CD1c-positive myeloid dendritic cell (primary cell): Measurements from ENCODE around the gene PSMC4.

Source experiments
- DNase-seq: peaks from one replicate; pipeline ENCODE4 v3.0.0-alpha.2; 2016; ENCODE audit errors: extremely low spot score

PSMC4 gene

GRCh38 chr19:39993605-39994004 is 22.6 kb downstream of the PSMC4 start:
- DNase-seq = no peak

- DNase-seq = no peak
These were observed 23.4 kb downstream of the PSMC4 start for GRCh38 chr19:39994361-39994760.

- no peak for DNase-seq
These were observed 24.8 kb downstream of the PSMC4 start for GRCh38 chr19:39995794-39996193.

GRCh38 chr19:39996218-39996810 is 25.3 kb downstream of the PSMC4 start:
- DNase-seq = peak; percentile 36

GRCh38 chr19:39996811-39997637 is 26.1 kb downstream of the PSMC4 start, which contains the start of gene ZNF546:
TSS of gene ZNF546 (plus strand) at chr19:39997060. CDS start at chr19:39998327, 1,267 bp downstream.
- DNase-seq = peak; percentile 95

GRCh38 chr19:39997638-39998216 is 26.8 kb downstream of the PSMC4 start:
- DNase-seq = no peak

GRCh38 chr19:39998501-39998900 is 27.5 kb downstream of the PSMC4 start:
- DNase-seq = no peak

- DNase-seq = no peak
These were observed 34.8 kb downstream of the PSMC4 start for GRCh38 chr19:40005691-40006272.

GRCh38 chr19:40006273-40006691 is 35.3 kb downstream of the PSMC4 start:
- no peak for DNase-seq

GRCh38 chr19:40009674-40010073 is 38.7 kb downstream of the PSMC4 start:
- no peak for DNase-seq

- DNase-seq = no peak
These were observed 43.0 kb downstream of the PSMC4 start for GRCh38 chr19:40013991-40014390.

GRCh38 chr19:40023969-40024368 is 53.0 kb downstream of the PSMC4 start:
- no peak for DNase-seq

- DNase-seq = no peak
These were observed 55.1 kb downstream of the PSMC4 start for GRCh38 chr19:40025938-40026596.

- no peak for DNase-seq
These were observed 55.6 kb downstream of the PSMC4 start for GRCh38 chr19:40026597-40026970.
